ENCODE results near the gene CPVL. TPM values are rescaled to one million over a fixed set of nuclear protein-coding genes. Genes with fewer than 3 reads are reported as not detected.

Gene CPVL
- total RNA-seq, 1 donor from 2014 or later: 5.0 TPM

DNA sequence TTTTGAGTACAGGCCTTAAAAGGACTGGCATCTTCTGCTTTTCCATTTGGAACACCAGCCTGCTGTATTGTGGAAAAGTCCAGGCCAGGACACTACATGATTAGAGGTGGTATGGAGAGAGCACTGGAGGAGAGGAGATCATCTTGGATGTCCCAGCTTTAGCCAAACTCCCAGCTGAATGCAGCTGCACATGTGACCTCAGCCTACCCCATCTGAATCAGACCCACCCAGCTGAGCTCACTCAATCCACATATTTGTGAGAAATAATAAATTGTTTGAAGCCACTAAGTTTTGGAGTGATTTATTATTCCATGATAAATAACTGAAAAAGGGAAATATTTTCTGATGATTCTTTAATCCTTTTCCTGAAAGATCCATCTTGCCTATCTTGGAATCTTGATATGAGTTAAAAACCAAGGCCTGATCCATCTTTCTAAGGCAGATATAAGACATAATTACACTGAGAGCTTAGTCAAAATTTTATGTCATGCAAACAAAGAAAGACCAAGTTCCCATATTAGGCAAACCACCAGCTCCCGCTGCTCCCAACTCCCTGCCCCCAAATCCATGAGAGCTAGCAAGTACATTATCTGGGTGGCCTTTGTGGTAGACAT lies 133.1 kb downstream of the CPVL start:
- no peak for DNase-seq (ENCODE audit: low spot score)
- ATAC-seq: no peak

DNA sequence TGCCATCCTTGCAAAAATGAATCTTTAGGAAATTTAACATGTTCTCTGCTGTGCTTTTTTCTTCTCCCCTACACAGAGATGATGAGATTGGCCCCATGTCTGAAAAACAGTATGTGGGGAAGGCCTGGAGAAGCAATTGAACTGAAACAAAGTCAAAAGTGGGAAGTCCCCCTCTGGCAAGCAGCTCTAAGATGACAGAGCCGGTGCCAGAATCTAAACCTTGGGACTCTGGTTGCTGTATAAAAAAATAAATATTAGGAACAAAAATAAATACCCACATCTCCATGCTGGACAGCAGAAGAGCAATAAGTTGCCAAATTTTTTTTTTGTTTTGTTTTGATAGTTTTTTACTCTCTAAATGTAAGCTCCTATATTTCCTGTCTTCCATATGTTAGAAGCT lies 136.4 kb downstream of the CPVL start:
- DNase-seq (ENCODE audit: low spot score): no peak
- ATAC-seq: no peak

DNA sequence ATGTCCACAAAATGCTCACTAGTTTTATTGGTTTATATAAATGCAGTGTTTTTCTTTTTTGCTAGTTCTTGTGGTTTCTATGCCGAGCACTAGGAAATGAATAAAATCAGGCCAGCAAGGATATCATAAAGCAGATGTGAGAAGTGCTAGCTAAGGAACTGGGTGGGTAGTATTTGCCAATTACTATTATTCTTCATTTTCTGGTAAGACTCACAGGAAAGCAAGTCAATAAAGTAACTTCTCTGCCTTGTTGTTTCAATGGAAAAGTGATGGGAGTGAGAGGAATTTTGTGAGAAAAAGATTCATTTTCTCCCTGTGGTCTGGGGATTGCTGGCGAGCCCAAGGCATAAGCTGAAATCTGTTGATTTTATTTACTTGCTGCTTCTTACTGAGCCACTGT lies 137.7 kb downstream of the CPVL start:
- ATAC-seq: no peak

DNA sequence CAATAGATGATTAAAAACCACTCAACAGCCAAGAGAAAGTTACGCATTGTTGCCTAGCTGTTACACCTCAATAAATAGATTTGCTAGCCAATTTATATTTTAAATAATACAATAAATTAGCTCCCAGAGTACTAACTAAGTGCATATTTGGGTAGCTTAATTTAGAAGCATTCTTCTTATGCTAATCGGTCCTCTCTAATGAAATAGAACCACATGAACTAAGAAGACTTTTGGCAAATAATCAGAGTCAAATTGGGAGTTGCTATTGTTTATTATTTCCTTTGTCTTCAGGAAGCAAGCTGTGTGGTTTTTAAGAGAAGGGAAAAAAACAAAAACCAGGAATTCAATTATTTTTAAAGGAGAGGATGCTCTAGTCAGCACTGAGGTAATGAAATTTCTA lies 139.2 kb downstream of the CPVL start:
- ATAC-seq (no peak), DNase-seq (ENCODE audit: low spot score) (no peak)

More for the DNA sequence above, 137.7 kb downstream of the CPVL start:
- DNase-seq (ENCODE audit: low spot score): no peak

DNA sequence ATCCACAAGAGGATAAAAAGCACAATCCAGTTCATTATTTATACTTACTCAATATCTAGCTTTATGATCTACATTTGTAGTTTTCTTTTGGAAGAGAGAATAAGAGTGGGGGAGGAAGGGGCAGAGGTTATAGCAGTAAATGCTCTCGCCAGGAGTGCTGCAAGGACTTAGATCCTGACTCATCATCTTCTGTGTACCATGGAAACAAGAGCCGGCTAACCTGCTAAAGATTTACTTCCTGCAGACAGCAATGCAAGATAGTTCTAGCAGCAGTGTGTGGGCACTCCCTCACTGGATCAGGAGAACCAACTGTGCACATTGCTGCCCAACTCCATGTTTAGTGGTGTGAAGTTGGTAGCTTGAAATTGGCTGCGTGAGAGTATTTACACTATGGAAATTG lies 140.5 kb downstream of the CPVL start:
- DNase-seq (ENCODE audit: low spot score): no peak
- ATAC-seq: no peak

DNA sequence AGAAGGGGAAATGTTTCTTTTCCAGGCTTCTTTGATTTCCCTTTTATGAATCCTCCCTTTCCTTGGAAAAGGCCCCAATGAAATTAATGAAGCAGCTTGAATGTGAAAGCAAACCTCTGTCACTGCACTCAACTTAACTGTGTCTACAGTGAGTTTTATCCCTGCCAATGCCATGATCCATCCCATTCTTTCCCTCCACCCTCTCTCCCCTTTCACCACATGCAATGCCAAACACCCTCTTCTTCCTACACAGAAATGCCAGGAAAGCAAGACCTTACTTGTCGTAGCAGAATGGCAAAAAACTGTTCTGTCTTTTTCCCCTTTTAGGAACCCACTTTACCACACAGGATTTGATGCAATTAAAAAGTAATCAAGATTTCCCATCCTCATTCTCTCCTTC lies 140.9 kb downstream of the CPVL start:
- ATAC-seq: no peak
- no peak for DNase-seq (ENCODE audit: low spot score)

DNA sequence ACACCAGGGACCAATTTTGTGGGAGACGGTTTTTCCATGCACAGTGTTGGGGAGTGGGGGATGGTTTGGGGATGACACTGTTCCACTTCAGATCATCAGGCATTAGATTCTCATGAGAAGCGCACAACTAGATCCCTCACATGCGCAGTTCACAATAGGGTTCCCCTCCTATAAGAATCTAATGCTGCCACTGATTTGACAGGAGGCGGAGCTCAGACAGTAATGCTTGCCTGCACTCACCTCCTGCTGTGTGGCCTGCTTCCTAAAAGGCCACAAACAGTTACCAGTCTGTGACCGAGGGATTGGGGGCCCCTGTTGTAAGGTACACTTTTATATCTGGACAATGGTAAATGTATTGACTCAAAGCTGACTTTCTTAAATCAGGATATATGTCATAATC lies 142.6 kb downstream of the CPVL start:
- DNase-seq (ENCODE audit: low spot score) (no peak), ATAC-seq (no peak)

DNA sequence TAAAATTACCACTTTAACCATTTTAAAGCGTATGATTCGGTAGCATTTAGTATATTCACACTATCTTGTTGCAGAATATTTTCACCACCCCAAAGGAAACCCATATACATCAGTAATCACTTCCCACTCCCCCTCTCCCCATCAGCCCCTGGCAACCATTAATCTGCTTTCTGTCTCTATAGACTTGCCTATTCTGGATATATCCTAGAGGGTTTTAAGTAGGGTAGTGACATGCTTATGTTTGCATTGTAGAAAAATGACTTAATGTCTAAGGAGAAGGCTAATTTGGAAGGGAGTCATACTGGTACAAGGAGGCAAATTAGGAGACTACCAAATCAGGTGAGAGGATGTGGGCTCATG lies 145.6 kb downstream of the CPVL start:
- ATAC-seq (no peak), DNase-seq (ENCODE audit: low spot score) (no peak)

DNA sequence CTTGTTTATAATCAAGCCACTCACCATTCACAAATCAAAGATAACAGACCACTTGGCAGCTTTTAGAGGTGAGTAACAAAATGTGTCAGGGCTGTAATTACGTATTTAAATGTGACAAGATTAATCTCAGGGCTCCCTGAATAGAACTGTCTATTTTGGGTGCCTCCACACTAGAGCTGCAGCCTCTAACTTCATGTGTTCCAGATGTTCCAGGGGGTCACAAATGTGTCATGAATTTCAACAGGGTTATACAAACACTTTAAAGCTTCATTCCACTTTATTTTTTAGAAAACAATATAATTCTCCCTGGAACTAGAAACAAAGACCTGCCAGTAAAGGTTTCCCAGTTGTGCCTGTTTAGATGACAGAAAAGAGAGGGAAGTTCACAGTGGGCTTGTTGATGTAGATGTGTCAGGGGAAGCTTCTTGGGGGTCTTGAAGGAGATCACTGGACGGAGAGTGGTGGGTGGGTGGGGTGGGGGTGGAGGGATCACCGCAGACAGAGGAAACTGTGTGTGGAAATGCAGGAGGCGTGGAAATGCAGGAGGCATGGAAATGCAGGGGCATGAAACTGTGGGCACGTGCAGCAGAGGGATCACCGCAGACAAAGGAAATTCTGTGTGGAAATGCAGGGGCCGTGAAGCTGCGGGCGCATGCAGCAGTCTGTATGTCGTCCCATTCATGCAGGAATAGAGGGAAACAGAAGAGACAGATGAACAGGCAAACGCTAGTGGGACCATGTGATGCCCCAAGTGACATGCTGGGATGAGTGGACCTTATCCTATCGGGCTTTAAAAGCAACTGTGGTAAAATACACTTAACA lies 146.2 kb downstream of the CPVL start:
- ATAC-seq (no peak), DNase-seq (ENCODE audit: low spot score) (no peak)

DNA sequence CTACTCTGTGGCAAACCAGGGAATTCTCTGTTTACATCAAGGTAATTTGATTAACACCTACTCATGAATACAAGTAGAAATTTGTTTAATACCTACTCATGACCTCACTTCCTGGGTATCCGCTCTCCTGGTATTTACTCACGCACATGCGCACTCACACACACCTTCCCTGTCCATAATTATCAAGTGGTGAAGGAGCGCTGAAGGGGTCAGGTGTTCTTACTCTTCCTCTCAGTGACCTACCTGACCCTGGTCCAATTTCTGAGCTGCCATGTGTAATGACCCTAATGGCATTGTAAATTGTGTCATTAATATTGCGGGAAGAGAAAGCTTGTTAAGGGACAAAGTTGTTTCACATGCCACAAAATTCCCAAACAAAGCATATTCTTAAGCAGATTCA lies 146.9 kb downstream of the CPVL start:
- no peak for DNase-seq (ENCODE audit: low spot score)

DNA sequence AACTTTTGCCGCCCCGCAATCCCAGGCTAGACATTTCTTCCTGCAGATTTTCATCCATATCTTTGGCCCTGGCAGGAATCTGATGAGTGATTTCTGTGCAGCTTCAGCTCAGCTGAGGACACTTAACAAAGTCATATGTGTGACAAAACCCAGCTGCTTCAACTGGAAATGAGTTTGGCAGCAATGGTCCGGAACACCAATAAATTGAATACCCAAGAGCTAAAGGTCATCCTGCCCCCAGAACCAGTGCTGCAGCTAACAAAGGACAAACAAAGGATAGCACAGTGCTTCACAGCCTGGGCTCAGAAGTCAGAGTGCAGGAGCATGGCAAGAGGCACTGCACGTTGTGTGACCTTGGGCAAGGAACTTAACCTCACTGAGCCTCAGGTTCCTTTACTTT lies 148.2 kb downstream of the CPVL start:
- no peak for ATAC-seq
- DNase-seq (ENCODE audit: low spot score): no peak

More for the DNA sequence above, 146.9 kb downstream of the CPVL start:
- ATAC-seq: no peak

DNA sequence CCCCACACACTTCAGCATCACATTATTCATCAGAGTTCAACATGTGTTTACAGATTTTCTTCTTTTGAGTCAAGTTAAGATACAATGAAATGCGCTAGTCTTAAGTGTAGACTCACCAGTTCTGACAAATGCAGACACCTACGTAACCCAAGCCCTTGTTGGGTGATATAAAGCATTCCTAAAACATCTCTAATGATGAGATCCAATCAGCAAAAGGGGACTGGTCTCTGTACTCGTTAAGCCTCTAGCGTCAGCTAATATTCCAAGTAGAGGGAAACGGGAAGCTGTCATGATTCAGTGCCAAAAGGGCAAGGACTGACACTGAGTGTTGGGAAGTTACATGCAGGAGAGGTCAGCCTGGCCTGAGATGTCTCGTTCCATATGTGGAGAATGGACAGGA lies 149.5 kb downstream of the CPVL start:
- DNase-seq (ENCODE audit: low spot score) (no peak), ATAC-seq (peak; percentile 30)

DNA sequence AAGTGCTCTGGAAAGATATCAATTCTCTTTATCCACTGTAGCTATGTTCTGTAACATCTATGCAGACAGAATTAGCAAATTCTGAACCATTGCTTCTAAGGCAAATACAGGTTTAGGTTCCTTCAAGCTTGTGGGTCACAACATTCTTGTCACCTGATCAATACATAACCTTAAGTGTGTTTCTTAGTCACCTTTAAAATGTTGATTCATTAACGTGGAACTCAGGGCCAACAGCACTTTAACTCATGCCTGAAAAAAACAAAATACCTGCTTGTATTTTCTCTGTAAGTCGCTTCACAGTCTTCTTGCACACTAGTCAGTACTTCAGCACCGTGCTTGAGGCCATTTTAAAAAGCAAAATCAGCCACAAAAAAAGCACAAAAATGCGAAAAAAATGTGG lies 153.0 kb downstream of the CPVL start:
- DNase-seq (ENCODE audit: low spot score) (no peak), ATAC-seq (no peak)

DNA sequence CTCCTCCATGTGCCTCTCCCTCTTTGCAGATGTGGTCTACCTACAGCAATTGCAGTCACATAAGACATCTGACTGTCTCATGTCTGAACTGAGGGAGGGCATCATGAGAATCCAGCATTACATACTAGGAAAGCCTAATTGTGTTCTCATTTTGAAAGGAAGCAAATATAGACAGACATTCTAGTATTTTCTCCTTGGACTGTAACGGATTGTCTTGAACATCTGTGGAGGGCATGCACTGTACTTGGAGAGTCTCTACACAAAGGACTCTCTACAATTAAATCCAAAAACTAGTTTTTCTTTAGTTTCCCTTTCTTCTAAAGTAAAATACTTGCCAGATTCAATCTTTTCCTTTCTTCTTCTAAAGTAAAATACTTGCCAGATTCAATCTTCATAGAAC lies 153.5 kb downstream of the CPVL start:
- ATAC-seq (no peak), DNase-seq (ENCODE audit: low spot score) (no peak)

DNA sequence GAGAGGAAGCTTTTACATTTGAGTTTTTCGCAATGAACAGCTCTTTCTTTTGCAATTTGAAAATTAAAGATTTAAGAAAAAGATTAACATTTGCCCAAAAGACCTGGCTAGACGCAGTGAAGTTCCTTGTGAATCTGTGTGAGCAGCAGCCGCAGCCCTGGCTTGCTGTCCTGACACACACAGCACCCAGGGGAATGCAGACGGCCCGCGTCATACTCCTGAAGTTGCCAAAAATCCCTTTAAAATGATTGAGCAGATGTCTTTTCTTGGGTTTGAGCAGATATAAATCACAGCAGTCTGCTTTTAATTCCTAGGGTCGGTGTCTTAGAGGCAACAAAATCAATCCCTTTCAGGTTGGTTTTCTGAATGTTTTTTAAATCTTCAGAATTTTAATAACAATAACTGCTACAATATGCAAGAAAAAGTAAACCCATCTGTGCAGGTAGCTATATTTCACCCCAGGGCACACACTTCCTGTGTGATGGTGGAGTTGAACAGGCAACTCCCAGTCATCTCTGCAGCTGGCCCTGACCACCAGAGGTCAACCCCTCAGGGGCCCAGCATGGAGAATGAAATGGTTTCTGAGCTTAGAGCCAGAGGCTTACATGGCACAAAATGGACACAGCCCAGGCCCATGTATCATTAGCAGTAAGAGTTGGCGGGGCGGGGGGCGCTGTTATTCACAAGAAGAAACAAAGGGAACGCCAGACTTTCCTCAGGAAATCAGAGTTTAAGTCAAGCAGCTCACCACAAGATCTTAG lies 156.0 kb downstream of the CPVL start:
- DNase-seq (ENCODE audit: low spot score) (no peak), ATAC-seq (no peak)

DNA sequence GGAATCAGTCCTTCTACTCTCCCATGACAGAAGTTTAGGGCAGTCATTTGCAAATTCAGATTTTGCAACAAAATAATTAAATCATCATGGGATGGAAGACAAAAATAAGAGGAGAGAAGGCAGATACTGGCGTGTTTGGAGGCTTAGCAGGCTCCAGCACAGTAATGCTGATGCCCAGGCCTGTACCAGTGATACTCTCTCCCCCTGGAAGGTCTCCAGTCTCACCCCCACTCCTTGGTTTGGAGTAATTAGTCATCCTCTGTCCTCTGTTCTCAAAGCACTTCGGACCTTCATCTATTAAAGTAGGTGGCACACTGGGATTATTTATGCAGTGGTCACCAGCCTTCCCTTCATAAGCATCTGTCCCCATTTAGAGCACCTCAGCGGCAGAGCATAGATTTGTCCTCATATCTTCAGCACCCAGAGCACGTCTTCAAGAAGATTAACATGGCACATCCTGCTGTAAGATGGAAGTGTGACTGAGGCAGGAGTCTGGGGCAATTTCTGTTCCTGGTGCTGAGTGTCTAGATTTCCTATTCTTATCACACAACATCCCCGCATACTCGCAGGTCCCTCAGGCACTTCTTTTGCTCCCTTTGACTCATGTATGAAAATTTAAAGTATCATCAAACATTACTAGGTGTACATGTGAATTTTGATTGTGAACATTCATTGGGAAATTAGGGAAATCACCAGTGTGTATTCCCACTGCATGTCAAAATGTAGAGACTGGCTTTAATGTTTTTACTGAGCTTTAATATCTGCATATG lies 156.9 kb downstream of the CPVL start:
- ATAC-seq (no peak), DNase-seq (ENCODE audit: low spot score) (no peak)

DNA sequence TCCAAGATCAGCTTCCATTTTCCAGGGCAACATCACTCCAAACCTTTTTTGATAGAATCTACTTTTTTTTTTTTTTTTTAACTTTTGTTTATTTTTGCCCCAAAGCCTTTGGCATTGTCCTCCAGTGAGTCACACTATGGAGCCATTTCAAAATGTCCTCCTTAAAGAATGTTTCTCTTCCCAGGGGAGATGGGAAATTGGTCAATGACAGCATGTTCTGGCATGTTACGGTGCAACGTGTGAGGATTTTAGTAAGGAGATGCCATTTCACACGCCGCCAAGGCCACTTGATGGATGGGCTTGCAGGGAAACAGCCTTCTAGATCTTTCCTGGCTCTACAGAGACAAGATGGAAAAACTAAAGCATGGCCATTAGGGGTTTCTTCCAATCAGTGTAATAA lies 157.5 kb downstream of the CPVL start:
- no peak for ATAC-seq

DNA sequence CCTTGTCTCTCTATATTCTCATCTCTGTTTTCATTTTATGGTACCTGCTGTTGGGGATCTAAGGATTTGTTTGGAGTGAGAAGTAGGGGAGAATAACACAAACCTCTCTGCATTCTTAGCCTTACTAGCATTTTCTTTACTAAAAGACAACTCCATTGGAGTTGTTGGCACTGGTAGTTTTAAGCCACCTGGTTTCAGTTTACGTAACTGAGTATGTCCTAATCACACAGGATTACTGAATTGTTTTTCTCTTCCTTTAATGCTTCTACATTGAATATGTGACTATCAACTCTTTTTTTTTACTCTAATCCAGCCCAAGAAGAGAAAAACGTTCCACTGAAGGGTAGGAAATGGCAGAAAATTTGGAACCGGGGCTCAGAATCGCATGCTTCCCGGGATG lies 158.2 kb downstream of the CPVL start:
- ATAC-seq: no peak
- DNase-seq (ENCODE audit: low spot score): no peak

More for the DNA sequence above, 157.5 kb downstream of the CPVL start:
- no peak for DNase-seq (ENCODE audit: low spot score)

DNA sequence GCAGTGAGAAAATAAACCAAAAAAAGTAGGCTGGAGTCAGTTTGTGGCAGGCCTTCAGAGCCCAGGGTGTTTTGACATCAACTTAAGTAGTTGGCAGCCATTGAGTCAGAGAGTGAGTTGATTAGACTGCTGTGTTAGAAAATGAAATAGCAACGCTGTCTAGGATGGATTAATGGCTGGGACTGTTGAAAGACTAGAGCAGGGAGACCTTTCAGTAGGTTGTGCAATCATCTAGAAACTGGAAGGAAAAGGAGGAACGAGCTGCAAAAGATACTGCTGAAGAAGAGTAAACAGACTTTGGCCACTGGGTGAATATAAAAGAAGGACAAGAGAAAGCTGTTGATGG lies 159.6 kb downstream of the CPVL start:
- no peak for DNase-seq (ENCODE audit: low spot score)
- ATAC-seq: no peak

DNA sequence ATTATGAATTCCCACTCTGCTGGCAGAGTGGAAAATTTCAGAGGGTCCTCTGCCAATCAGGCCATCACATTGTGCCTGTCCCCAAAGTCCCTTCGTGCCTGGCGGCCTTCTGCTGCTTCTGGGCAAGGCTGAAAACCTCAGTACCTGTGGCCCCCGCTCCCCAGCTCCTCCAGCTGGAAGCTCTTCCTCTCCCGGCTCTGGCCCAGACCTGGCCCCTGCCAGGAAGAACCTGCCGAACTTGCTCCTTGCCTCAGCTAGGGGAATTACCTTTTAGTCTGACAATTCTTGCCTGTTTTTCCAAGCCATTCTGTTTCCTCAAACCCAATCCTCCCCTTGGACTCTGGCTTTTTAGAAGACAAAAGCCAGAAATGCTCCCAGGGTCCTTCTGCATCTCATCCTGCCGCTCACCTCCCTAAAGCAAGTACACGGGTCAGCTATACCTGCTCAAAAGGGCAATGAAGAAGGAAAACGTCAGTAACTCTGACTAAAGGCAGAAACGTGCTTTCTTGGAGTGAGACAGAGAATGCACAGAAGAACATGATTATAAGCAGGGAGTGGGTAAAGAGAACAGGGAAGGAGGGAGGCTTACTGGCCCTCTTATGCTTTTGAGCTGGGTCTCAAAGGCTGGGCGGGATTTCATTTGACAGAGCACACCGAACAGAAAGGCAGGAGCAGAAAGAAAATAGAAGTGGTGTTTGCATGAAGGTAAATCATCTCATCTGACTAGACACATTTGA lies 160.1 kb downstream of the CPVL start:
- no peak for DNase-seq (ENCODE audit: low spot score)
- ATAC-seq: no peak

DNA sequence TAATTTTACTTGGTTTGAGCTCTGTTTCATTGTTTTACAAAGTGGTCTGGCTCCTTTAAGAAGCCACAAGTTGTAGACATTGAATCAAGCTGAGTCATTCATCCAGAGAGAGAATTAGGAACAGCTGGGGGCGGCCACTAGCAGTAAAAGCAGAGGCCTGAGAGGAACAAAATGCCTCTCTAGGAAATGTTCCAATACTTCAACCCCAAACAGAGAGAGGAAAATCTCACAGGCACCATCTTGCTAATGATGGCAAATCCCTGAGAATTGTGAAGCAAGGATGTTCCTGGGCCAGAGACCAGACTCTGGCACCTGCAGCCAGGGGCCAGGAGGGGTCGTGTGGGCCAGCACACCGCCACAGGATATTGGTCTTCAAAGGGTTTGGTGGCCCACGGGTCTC lies 161.7 kb downstream of the CPVL start:
- no peak for DNase-seq (ENCODE audit: low spot score)
- ATAC-seq: no peak
